Keratinocyte (primary cell): ENCODE data around the gene PPP1R36.

Source experiments
- EZH2 ChIP-seq: IDR thresholded peaks from one replicate; pipeline ENCODE4 v1.6.1; 2012; ENCODE audit warnings: inconsistent platforms, mild to moderate bottlenecking, low read length, moderate library complexity
- TF ChIP-seq, protein P1 (sequence below), 3 experiments: IDR thresholded peaks in 1 of 3; conservative IDR thresholded peaks in 1 of 3; optimal IDR thresholded peaks in 1 of 3; 2 replicates in 2 of 3; 3 replicates in 1 of 3; pipeline versions ENCODE3 to v1.5.1; 2011; ENCODE audit warnings: low read length in 3 of 3, mild to moderate bottlenecking in 3 of 3, moderate library complexity in 2 of 3, control low read depth in 1 of 3, inconsistent platforms in 1 of 3; ENCODE audit not compliant: insufficient read depth in 2 of 3; ENCODE audit errors: extremely low read depth in 1 of 3

GRCh38 chr14:64562436-64562835 is 12.7 kb downstream of the PPP1R36 start:
- TF ChIP-seq, protein P1, sequence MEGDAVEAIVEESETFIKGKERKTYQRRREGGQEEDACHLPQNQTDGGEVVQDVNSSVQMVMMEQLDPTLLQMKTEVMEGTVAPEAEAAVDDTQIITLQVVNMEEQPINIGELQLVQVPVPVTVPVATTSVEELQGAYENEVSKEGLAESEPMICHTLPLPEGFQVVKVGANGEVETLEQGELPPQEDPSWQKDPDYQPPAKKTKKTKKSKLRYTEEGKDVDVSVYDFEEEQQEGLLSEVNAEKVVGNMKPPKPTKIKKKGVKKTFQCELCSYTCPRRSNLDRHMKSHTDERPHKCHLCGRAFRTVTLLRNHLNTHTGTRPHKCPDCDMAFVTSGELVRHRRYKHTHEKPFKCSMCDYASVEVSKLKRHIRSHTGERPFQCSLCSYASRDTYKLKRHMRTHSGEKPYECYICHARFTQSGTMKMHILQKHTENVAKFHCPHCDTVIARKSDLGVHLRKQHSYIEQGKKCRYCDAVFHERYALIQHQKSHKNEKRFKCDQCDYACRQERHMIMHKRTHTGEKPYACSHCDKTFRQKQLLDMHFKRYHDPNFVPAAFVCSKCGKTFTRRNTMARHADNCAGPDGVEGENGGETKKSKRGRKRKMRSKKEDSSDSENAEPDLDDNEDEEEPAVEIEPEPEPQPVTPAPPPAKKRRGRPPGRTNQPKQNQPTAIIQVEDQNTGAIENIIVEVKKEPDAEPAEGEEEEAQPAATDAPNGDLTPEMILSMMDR (optimal IDR thresholded peaks at IDR 0.05 in 1 of 3, IDR thresholded peaks at IDR 0.05 in 1 of 3, conservative IDR thresholded peaks at IDR 0.05 in 1 of 3; ENCODE audit: extremely low read depth in 1 of 3, insufficient read depth in 2 of 3, low read length in 3 of 3), result no peak
- no peak for TF ChIP-seq EZH2
